Measurements from ENCODE around the gene TMEM170A.

DNA sequence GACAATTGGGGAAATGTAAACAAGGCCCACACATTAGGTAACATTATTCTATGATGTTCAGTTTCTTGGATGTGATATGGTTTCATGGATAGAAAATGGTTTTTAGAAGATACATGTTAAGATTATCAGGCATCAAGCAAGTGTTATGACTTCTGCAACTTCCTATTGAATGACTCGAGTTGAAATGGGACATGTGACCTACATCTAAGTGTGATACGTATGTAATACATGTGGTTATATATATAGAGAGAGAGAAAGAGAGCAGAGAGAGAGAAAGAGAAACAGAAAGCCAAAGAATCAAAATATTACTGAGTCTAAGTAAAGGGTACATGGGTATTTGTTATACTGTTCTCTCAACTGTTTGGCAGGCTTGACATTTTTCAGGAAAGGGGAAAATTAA, 1.7 kb downstream of the TMEM170A start:
- TF ChIP-seq CREB1 (IDR thresholded peaks at IDR 0.05; ENCODE audit: low read depth) (no peak), EP300 (IDR thresholded peaks at IDR 0.05; ENCODE audit: borderline replicate concordance) (no peak), EGR1 (IDR thresholded peaks at IDR 0.05) (no peak), TCF12 (IDR thresholded peaks at IDR 0.05; ENCODE audit: low read depth) (no peak), TEAD4 (IDR thresholded peaks at IDR 0.05) (no peak), TAF1 (IDR thresholded peaks at IDR 0.05; ENCODE audit: low read depth) (no peak)
- TF ChIP-seq, protein P1, sequence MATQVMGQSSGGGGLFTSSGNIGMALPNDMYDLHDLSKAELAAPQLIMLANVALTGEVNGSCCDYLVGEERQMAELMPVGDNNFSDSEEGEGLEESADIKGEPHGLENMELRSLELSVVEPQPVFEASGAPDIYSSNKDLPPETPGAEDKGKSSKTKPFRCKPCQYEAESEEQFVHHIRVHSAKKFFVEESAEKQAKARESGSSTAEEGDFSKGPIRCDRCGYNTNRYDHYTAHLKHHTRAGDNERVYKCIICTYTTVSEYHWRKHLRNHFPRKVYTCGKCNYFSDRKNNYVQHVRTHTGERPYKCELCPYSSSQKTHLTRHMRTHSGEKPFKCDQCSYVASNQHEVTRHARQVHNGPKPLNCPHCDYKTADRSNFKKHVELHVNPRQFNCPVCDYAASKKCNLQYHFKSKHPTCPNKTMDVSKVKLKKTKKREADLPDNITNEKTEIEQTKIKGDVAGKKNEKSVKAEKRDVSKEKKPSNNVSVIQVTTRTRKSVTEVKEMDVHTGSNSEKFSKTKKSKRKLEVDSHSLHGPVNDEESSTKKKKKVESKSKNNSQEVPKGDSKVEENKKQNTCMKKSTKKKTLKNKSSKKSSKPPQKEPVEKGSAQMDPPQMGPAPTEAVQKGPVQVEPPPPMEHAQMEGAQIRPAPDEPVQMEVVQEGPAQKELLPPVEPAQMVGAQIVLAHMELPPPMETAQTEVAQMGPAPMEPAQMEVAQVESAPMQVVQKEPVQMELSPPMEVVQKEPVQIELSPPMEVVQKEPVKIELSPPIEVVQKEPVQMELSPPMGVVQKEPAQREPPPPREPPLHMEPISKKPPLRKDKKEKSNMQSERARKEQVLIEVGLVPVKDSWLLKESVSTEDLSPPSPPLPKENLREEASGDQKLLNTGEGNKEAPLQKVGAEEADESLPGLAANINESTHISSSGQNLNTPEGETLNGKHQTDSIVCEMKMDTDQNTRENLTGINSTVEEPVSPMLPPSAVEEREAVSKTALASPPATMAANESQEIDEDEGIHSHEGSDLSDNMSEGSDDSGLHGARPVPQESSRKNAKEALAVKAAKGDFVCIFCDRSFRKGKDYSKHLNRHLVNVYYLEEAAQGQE (IDR thresholded peaks at IDR 0.05; ENCODE audit: low read depth): no peak
- TF ChIP-seq, protein P2, sequence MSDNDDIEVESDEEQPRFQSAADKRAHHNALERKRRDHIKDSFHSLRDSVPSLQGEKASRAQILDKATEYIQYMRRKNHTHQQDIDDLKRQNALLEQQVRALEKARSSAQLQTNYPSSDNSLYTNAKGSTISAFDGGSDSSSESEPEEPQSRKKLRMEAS (IDR thresholded peaks at IDR 0.05): no peak
